HCT116 (cell line): ENCODE measurements around the gene PSMD2.

Experiments
- ATF3 ChIP-seq: IDR thresholded peaks from 2 replicates; pipeline ENCODE4 v1.6.1; 2012
- CBX3 ChIP-seq: IDR thresholded peaks from 2 replicates; pipeline ENCODE4 v1.6.1; 2012; ENCODE audit warnings: low read depth
- EZH2 ChIP-seq: fragments of 200-600 bp; sonication (generic); IDR thresholded peaks from 2 replicates; pipeline ENCODE4 v1.6.1; 2017; ENCODE audit warnings: antibody characterized with exemption, mixed run types
- EZH2phosphoT487 ChIP-seq: fragments of 200-600 bp; IDR thresholded peaks from 2 replicates; pipeline ENCODE4 v1.6.1; 2018; ENCODE audit warnings: antibody characterized with exemption, borderline replicate concordance
- POLR2A ChIP-seq: IDR thresholded peaks from 2 replicates; pipeline ENCODE4 v1.7.0; 2011; ENCODE audit warnings: borderline replicate concordance; ENCODE audit not compliant: insufficient read depth, insufficient read length; ENCODE audit errors: extremely low read depth
- RAD21 ChIP-seq: IDR thresholded peaks from 2 replicates; pipeline ENCODE4 v1.6.1; 2012; ENCODE audit warnings: low read depth, mild to moderate bottlenecking
- REST ChIP-seq: IDR thresholded peaks from 2 replicates; pipeline ENCODE4 v1.6.1; 2012; ENCODE audit warnings: low read depth
- SP1 ChIP-seq: IDR thresholded peaks from 2 replicates; pipeline ENCODE4 v1.6.1; 2012; ENCODE audit warnings: low read depth
- TF ChIP-seq, protein P1 (sequence below), 3 experiments: fragments of 200-600 bp in 1 of 3; sonication (generic) in 1 of 3; IDR thresholded peaks in 2 of 3; conservative IDR thresholded peaks in 1 of 3; 2 replicates each; pipeline ENCODE4 v1.5.1; 2012 to 2017; ENCODE audit warnings: low read depth in 2 of 3, low read length in 2 of 3, antibody characterized with exemption in 1 of 3, borderline replicate concordance in 1 of 3, control low read depth in 1 of 3, mild to moderate bottlenecking in 1 of 3, mixed read lengths in 1 of 3, mixed run types in 1 of 3, moderate library complexity in 1 of 3; ENCODE audit not compliant: insufficient read depth in 1 of 3

- TF ChIP-seq, protein P1, sequence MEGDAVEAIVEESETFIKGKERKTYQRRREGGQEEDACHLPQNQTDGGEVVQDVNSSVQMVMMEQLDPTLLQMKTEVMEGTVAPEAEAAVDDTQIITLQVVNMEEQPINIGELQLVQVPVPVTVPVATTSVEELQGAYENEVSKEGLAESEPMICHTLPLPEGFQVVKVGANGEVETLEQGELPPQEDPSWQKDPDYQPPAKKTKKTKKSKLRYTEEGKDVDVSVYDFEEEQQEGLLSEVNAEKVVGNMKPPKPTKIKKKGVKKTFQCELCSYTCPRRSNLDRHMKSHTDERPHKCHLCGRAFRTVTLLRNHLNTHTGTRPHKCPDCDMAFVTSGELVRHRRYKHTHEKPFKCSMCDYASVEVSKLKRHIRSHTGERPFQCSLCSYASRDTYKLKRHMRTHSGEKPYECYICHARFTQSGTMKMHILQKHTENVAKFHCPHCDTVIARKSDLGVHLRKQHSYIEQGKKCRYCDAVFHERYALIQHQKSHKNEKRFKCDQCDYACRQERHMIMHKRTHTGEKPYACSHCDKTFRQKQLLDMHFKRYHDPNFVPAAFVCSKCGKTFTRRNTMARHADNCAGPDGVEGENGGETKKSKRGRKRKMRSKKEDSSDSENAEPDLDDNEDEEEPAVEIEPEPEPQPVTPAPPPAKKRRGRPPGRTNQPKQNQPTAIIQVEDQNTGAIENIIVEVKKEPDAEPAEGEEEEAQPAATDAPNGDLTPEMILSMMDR (IDR thresholded peaks at IDR 0.05 in 2 of 3, conservative IDR thresholded peaks at IDR 0.05 in 1 of 3; ENCODE audit: borderline replicate concordance in 1 of 3, insufficient read depth in 1 of 3, low read depth in 2 of 3, low read length in 2 of 3) = no peak
- TF ChIP-seq EZH2 (no peak), CBX3 (no peak), REST (no peak), SP1 (no peak), EZH2phosphoT487 (no peak), ATF3 (no peak), POLR2A (no peak), RAD21 (no peak)
Observed at GRCh38 chr3:184355261-184356040, 56.4 kb downstream of the PSMD2 start.
